GM20431 (cell line): Measurements from ENCODE around the gene SLC1A1.

ENCODE experiments used
- in situ Hi-C: fragments of 300-500 bp; cut with MseI, MboI; formaldehyde crosslinking; loops from one replicate; pipeline ENCODE4 v1.15.0; 2020; ENCODE audit warnings: low sequenced_read_pairs; ENCODE audit not compliant: unreplicated experiment

SLC1A1 gene

GRCh38 chr9:4573176-4573575, 82.9 kb downstream of the SLC1A1 start:
- in situ Hi-C loops: no loop called here

- in situ Hi-C loops: no loop called here
Observed at GRCh38 chr9:4573634-4574389, 83.5 kb downstream of the SLC1A1 start.

- in situ Hi-C loops: no loop called here
Observed at GRCh38 chr9:4574657-4575243, 84.5 kb downstream of the SLC1A1 start.

GRCh38 chr9:4575997-4576396, 85.7 kb downstream of the SLC1A1 start:
- in situ Hi-C loops: no loop called here

GRCh38 chr9:4576448-4576847, 86.2 kb downstream of the SLC1A1 start:
- in situ Hi-C loops: no loop called here

- in situ Hi-C loops: no loop called here
Observed at GRCh38 chr9:4579001-4579400, 88.7 kb downstream of the SLC1A1 start.

- in situ Hi-C loops: no loop called here
Observed at GRCh38 chr9:4581035-4581760, 90.9 kb downstream of the SLC1A1 start.

- in situ Hi-C loops: no loop called here
Observed at GRCh38 chr9:4581861-4582565, 91.7 kb downstream of the SLC1A1 start.

GRCh38 chr9:4583001-4583400, 92.7 kb downstream of the SLC1A1 start:
- in situ Hi-C loops: no loop called here

GRCh38 chr9:4584636-4585035, 94.4 kb downstream of the SLC1A1 start:
- in situ Hi-C loops: no loop called here

- in situ Hi-C loops: no loop called here
Observed at GRCh38 chr9:4585135-4585534, 94.9 kb downstream of the SLC1A1 start.

GRCh38 chr9:4588721-4589120, 98.5 kb downstream of the SLC1A1 start:
- in situ Hi-C loops: no loop called here

GRCh38 chr9:4590430-4591122, 100.3 kb downstream of the SLC1A1 start:
- in situ Hi-C loops: no loop called here

GRCh38 chr9:4591123-4591500, 100.8 kb downstream of the SLC1A1 start:
- in situ Hi-C loops: no loop called here

GRCh38 chr9:4592295-4592694, 102.0 kb downstream of the SLC1A1 start:
- in situ Hi-C loops: no loop called here

- in situ Hi-C loops: no loop called here
Observed at GRCh38 chr9:4592886-4593285, 102.6 kb downstream of the SLC1A1 start.

- in situ Hi-C loops: no loop called here
Observed at GRCh38 chr9:4594545-4594944, 104.3 kb downstream of the SLC1A1 start.

- in situ Hi-C loops: no loop called here
Observed at GRCh38 chr9:4594994-4595393, 104.7 kb downstream of the SLC1A1 start.

GRCh38 chr9:4596165-4596922, 106.1 kb downstream of the SLC1A1 start:
- in situ Hi-C loops: no loop called here
